Spinal cord (tissue), 10 donors: ENCODE measurements around the gene NPAS3. TPM values are rescaled to one million over a fixed set of nuclear protein-coding genes. Genes with fewer than 3 reads are reported as not detected.

Experiments used
- DNase-seq, 6 donors: peaks; one replicate each; pipeline versions ENCODE4 v3.0.0 to v3.0.0-alpha.2; 2013 to 2015; ENCODE audit warnings: low spot score in 6 of 6, low read depth in 4 of 6
- H3K27ac ChIP-seq: one replicate; pipeline ENCODE4 v1.5.1; 2013; ENCODE audit warnings: low read depth, low read length, control low read depth
- H3K27me3 ChIP-seq: one replicate; pipeline ENCODE4 v1.6.1; 2013; ENCODE audit warnings: low read length; ENCODE audit not compliant: control insufficient read depth, insufficient read depth
- H3K36me3 ChIP-seq: one replicate; pipeline ENCODE4 v1.6.1; 2013; ENCODE audit warnings: low read length; ENCODE audit not compliant: control insufficient read depth, insufficient read depth
- H3K4me1 ChIP-seq: one replicate; pipeline ENCODE4 v1.6.1; 2013; ENCODE audit warnings: low read length; ENCODE audit not compliant: control insufficient read depth, insufficient read depth
- H3K4me3 ChIP-seq: one replicate; pipeline ENCODE4 v1.5.1; 2013; ENCODE audit warnings: low read depth, low read length, control low read depth
- H3K9me3 ChIP-seq: one replicate; pipeline ENCODE4 v1.6.1; 2013; ENCODE audit warnings: low read length; ENCODE audit not compliant: control insufficient read depth, insufficient read depth
- WGBS: methylation state at CpG from one replicate; pipeline ENCODE4 v1.1.5; 2013; ENCODE audit warnings: missing lambda C conversion rate; ENCODE audit not compliant: insufficient coverage; 5-methylcytosine and 5-hydroxymethylcytosine counted together
- polyA plus RNA-seq, 2 donors: library from polyadenylated mRNA; unstranded; fragments of 120-200 nt; gene quantifications; one replicate each; pipeline ENCODE4 v1.2.1, GENCODE V29; 2013; ENCODE audit not compliant: insufficient read length in 2 of 2
- total RNA-seq, 2 donors: library from RNA; depleted of rRNA in 1 of 2; stranded (reverse); fragments of 120-200 nt in 1 of 2; fragments of >200 nt in 1 of 2; gene quantifications; one replicate each; pipeline versions ENCODE4 v1.2.3 to v1.2.4, GENCODE V29; 2013 to 2014
- donor health status: healthy.

The NPAS3 gene
- total and polyA plus RNA-seq, 4 donors = 23.2 to 77.3 (median 50.8) TPM

DNA sequence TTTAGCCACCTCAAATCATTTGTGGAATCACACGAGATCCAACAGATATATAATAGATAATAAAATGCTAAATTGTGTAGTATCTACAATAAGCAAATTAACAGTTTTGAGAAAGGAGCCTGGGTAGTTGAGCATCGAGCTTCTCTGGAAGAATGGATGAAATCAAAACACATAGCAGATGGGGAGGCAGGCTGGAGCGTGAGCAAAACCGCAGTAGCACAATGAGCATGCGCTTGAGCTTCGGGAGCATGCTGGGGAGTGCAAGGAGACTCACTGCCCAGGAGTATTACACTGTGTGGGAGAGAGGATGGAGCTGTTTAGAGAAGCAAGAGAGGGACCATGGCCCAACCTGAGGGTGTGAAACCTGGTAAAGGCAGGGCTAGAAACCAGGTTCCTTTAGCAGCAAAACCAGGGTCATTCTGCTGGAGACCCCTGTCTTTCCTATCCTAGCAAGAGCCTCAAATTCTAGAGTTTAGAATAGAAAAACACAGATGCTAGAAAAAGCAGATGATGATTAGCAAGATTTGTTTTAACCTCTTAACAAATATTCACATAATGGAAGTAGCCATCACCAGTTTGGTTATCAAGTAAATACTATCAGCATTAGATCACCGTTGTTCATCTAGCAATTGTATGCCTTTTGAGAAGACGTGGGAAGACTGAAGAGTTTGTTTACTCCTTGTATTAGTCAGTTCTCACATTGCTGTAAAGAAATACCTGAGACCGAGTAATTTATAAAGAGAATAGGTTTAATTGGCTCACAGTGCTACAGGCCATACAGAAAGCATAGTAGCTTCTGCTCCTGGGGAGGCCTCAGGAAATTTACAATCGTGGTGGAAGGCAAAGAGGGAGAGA, 527.4 kb downstream of the NPAS3 start:
- no peak overlapping the region for H3K27ac ChIP-seq
- H3K36me3 ChIP-seq = no peaks in the 10 kb centered on the region
- 85% methylated on average over 6 of the region's 10 CpGs for WGBS
- DNase-seq = peak in 2 of 6 donors; percentile 64 to 66
- H3K9me3 ChIP-seq = no peaks in the 10 kb centered on the region
- no peak overlapping the region for H3K4me3 ChIP-seq
- no peaks in the 10 kb centered on the region for H3K27me3 ChIP-seq
- H3K4me1 ChIP-seq = peaks cover 10% of the 10 kb centered on the region

DNA sequence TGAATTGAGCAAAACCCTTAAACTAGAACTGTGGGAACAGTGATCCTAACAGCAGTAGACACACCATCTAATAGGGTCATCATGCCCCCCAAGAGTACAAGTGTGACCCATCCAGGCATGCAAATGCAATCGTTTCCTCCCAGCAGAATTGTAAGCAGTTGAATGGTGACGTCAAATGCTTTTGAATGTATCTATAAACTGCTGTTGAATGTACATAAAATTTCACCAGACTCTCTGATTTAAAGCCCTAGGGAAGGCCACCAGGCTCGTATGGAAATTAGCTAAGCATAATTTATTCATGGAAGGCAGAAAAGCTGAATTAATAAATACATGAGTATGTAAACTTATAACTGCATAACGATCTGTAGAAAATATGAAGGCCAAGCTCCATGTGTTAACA, 529.3 kb downstream of the NPAS3 start:
- Histone ChIP-seq H3K9me3 (no peaks in the 10 kb centered on the region), H3K36me3 (no peaks in the 10 kb centered on the region), H3K27ac (no peak overlapping the region), H3K27me3 (no peaks in the 10 kb centered on the region), H3K4me1 (peaks cover 10% of the 10 kb centered on the region), H3K4me3 (no peak overlapping the region)
- DNase-seq = no peak
- no CpG with 5 or more reads among the region's 4 CpGs for WGBS

DNA sequence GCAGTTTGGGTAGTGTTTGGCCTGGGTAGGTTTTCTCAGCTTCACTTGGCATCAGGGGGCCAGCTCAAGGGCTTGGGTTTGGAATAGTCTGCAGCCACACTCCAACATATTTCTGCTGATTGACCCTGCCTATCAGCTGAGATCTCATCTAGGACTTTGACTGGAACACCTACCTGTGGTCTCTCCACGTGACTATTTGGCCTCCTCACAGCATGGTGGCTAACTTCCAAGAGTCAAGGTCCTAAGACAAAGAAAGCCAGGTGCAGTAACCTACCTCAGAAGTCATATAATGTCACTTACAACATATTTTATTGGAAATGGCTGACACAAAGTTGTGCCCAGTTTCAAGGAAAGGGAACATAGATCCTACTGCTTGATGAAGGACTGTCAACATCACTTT, 531.2 kb downstream of the NPAS3 start:
- H3K27ac ChIP-seq = no peak overlapping the region
- H3K4me3 ChIP-seq = no peak overlapping the region
- H3K9me3 ChIP-seq = no peaks in the 10 kb centered on the region
- peaks cover 4% of the 10 kb centered on the region for H3K4me1 ChIP-seq
- no peaks in the 10 kb centered on the region for H3K36me3 ChIP-seq
- no peak for DNase-seq
- 91% methylated on average over 1 of the region's 1 CpG for WGBS
- H3K27me3 ChIP-seq = no peaks in the 10 kb centered on the region

DNA sequence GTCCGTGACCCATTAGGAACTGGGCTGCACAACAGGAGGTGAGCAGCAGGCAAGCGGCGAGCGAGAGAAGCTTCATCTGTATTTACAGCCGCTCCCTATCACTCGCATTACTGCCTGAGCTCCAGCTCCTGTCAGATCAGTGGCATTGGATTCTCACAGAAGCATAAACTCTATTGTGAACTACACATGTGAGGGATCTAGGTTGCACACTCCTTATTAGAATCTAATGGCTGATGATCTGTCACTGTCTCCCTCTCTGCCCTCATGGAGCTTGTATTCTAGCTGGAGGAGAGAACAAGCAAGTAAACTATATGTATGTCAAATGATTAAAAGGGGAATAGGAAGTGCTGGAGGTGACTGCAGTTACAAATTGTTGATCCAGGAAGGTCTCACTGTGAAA, 533.1 kb downstream of the NPAS3 start:
- 94% methylated on average over 4 of the region's 6 CpGs for WGBS
- no peak overlapping the region for H3K4me3 ChIP-seq
- no peaks in the 10 kb centered on the region for H3K36me3 ChIP-seq
- no peaks in the 10 kb centered on the region for H3K27me3 ChIP-seq
- no peak overlapping the region for H3K27ac ChIP-seq
- H3K9me3 ChIP-seq = no peaks in the 10 kb centered on the region
- no peak for DNase-seq
- H3K4me1 ChIP-seq = peaks cover 4% of the 10 kb centered on the region

DNA sequence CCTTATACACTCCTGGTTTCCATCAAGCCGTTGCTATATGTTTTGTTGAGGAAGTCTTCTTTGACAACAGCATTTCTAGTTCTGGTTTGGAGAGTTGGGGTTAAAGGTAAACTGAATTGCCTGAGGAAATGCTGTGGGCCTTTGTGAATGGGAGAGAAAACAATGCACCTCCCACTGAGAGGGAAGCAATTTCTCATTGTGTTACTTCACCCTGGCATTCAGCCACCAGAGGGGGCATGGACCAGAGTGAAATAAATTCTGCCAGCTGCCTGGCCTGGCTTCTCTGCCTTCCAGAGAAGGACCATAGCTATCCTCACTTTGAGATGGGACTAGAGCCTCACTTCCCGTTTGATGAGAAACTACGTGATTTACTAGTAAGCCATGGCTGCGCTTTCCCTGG, 536.9 kb downstream of the NPAS3 start:
- peak; percentile 54 to 90 (median 63) for DNase-seq

DNA sequence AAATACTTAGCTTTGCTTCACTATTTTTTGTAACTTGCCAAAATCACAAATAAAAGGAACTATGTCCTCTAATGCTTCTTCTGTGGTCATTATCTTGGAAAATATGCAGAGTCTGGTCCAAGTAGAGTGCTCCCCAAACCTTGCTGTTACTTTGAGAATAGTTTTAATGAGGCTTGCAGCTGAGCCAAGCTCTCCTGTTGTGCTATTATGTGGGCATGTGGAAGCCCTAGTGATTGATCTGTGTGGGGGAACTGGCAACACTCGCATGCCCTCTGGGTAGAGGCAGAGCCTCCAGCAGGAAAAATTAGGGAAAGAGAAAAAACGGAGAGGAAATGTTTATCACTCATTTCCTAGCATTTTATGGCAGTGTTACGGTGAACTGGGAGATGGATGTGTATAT, 539.1 kb downstream of the NPAS3 start:
- no peak overlapping the region for H3K4me3 ChIP-seq
- no peaks in the 10 kb centered on the region for H3K27me3 ChIP-seq
- H3K4me1 ChIP-seq = no peaks in the 10 kb centered on the region
- WGBS = 0% methylated on average over 1 of the region's 3 CpGs
- peak overlapping the region; percentile 58 for H3K27ac ChIP-seq
- no peaks in the 10 kb centered on the region for H3K9me3 ChIP-seq
- DNase-seq = peak in 5 of 6 donors; percentile 64 to 93 (median 76)
- no peaks in the 10 kb centered on the region for H3K36me3 ChIP-seq

More for the DNA sequence above, 536.9 kb downstream of the NPAS3 start:
- Histone ChIP-seq H3K27me3 (no peaks in the 10 kb centered on the region), H3K4me1 (no peaks in the 10 kb centered on the region), H3K36me3 (no peaks in the 10 kb centered on the region), H3K27ac (no peak overlapping the region), H3K4me3 (no peak overlapping the region), H3K9me3 (no peaks in the 10 kb centered on the region)
- WGBS = 21% methylated on average over 2 of the region's 4 CpGs

DNA sequence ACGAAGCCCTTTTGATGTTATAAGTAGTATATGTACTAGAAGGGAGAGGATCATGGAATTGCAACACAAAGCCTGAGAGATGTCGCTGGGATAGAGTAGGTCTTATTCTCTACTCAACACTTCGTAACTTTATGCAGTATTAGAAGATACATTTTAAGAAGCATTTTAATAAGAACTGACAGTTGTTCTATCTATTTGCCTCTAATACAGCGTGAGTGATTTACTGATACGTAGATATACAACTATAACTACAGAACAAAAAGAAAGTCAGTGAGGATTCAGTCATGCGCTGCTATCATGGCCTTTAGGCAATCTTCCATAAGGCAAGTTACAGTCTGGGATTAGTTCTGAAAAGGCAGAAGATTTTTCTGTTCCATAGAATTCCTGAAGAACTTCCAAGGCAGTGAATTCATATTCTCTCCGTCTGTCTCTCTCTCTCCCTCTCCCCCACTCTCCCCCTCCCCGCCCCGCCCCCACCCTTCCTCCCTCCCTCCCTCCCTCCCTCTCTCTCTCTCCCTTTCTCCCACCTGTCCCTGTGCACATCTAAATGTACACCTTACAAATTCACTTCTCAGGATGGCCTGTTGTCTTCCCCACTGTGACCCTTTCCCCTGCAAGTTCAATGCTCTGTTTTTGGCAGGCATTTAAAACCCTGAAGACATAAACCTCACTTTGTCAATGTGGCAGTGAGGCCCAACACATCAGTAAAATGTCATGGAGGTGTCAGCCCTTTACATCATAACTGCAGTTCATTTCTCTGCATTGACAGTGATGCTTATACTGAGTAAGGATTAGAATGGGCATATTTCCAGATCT, 541.6 kb downstream of the NPAS3 start:
- H3K4me1 ChIP-seq = no peaks in the 10 kb centered on the region
- H3K27me3 ChIP-seq = no peaks in the 10 kb centered on the region
- H3K27ac ChIP-seq = no peak overlapping the region
- no CpG with 5 or more reads among the region's 9 CpGs for WGBS
- peak in 1 of 6 donors; percentile 42 for DNase-seq
- no peaks in the 10 kb centered on the region for H3K36me3 ChIP-seq
- no peaks in the 10 kb centered on the region for H3K9me3 ChIP-seq
- H3K4me3 ChIP-seq = no peak overlapping the region

DNA sequence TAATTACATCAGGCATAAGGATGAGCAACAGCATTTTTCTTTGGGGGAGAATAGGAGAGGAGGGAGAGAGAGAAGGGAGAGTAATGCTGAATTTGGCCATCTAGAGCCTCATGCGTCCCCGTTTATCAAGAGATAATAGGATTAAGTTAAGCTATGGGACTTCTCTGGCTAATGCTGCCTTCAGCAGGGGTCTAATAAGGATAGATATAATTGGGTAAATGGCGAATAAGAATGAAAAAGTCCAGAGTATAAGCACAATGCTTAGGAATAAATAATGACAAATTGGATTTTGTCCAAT, 542.2 kb downstream of the NPAS3 start:
- H3K27me3 ChIP-seq = no peaks in the 10 kb centered on the region
- H3K4me3 ChIP-seq = no peak overlapping the region
- peak in 1 of 6 donors; percentile 63 for DNase-seq
- H3K4me1 ChIP-seq = no peaks in the 10 kb centered on the region
- no peaks in the 10 kb centered on the region for H3K9me3 ChIP-seq
- WGBS = 75% methylated on average over 2 of the region's 3 CpGs
- H3K27ac ChIP-seq = no peak overlapping the region
- no peaks in the 10 kb centered on the region for H3K36me3 ChIP-seq

DNA sequence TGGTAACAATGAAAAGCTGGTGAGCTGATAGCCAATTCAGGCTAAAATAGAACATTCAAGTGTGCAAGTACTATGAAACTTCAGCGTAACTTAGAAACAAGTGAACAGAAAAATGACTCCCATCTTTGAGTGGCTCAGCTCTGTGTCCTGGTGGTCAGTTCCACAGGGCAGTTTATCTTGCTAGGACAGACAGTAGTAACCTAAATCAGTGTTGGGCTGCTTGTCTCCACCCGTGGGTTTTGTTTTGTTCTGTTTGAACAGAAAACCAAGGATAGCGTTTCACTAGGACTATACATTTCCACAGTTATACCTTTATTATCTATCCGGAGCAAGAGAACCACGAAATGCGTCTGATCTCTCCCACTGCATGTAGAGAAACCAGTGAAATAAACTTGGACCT, 544.4 kb downstream of the NPAS3 start:
- H3K9me3 ChIP-seq = no peaks in the 10 kb centered on the region

More for the DNA sequence above, 544.4 kb downstream of the NPAS3 start:
- Histone ChIP-seq H3K36me3 (no peaks in the 10 kb centered on the region), H3K27me3 (no peaks in the 10 kb centered on the region), H3K27ac (no peak overlapping the region), H3K4me3 (no peak overlapping the region), H3K4me1 (peaks cover 3% of the 10 kb centered on the region)
- WGBS = 94% methylated on average over 4 of the region's 6 CpGs
- no peak for DNase-seq
